ENCODE measurements around the gene USF3.

Gene USF3

DNA sequence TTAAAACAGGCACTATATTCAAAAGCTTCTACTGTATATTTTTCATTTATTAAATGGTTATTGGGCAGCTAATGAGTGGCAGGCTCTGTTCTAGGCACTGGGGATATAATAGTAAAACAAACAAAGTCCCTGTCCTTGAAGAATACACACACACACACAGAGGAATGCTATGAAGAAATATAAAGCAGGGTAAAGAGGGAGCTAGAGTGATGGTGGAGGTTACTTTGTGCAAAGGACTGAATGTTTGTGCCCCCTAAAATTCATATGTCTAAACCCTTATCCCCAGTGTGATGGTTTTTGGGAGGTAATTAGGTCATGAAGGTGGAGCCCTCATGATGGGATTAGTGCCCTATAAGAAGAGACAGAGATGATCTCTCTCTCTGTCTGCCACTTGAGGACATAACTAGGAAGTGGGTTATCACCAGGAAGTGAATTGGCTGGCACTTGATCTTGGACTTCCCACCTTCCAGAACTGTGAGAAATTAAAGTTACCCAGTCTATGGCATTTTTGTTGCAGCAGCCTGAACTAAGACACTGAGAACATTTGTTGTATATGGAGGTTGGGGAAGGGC lies 31.8 kb downstream of the USF3 start:
- Histone ChIP-seq H2AFZ (ENCODE audit: low read depth, low read length, severe bottlenecking) (no peak overlapping the region), H3K9me2 (replicated peaks; ENCODE audit: insufficient read depth, low read length) (no peaks in the 10 kb centered on the region), H3K27me3 (ENCODE audit: low read length) (no peaks in the 10 kb centered on the region), H3K36me3 (ENCODE audit: low read length) (peaks cover 3% of the 10 kb centered on the region; the same call in 1 of the 2 replicates), H3K9ac (ENCODE audit: low read length) (no peak overlapping the region), H3K27ac (ENCODE audit: low read depth, low read length) (no peak overlapping the region), H3K79me2 (ENCODE audit: insufficient read depth, low read length) (no peaks in the 10 kb centered on the region), H4K20me1 (ENCODE audit: low read depth, low read length) (no peaks in the 10 kb centered on the region), H3F3A (ENCODE audit: insufficient read depth) (no peaks in the 10 kb centered on the region), H3K9me3 (ENCODE audit: insufficient read depth, low read length) (no peaks in the 10 kb centered on the region), H3K4me3 (ENCODE audit: insufficient read depth, low read length, poor library complexity, severe bottlenecking) (no peak overlapping the region), H3K4me2 (ENCODE audit: low read depth, low read length, poor library complexity, severe bottlenecking) (no peak overlapping the region)
- TF ChIP-seq CTCF (IDR thresholded peaks at IDR 0.05; ENCODE audit: insufficient read depth, low read length, poor library complexity, severe bottlenecking), result no peak
- no peak for TF ChIP-seq EZH2phosphoT487 (conservative IDR thresholded peaks at IDR 0.05; ENCODE audit: low read length)

DNA sequence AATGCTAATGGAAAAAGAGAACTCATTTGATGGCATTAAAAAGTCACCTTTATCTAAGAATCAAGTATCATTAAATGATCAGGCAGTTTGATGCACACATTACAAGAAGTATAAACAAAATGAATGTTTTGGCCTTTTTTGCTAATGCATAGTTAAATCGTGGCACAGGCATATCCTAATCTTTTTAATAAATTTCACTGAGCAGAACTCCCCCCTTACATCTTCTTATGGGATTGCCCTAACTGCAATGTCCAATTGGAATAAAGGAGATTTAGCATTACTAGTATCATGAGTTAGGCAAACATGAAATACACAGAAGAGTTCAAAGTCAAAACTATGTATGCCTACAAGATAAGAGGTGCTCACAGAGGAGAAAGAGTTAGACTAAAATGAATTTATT lies 32.7 kb downstream of the USF3 start:
- H3K36me3 ChIP-seq (ENCODE audit: low read length), result peaks cover 3% of the 10 kb centered on the region; the same call in 1 of the 2 replicates
- no peak for TF ChIP-seq EZH2phosphoT487 (conservative IDR thresholded peaks at IDR 0.05; ENCODE audit: low read length)
- TF ChIP-seq CTCF (IDR thresholded peaks at IDR 0.05; ENCODE audit: insufficient read depth, low read length, poor library complexity, severe bottlenecking), result no peak
- H2AFZ ChIP-seq (ENCODE audit: low read depth, low read length, severe bottlenecking), result no peak overlapping the region
- no peak overlapping the region for H3K4me2 ChIP-seq (ENCODE audit: low read depth, low read length, poor library complexity, severe bottlenecking)
- no peaks in the 10 kb centered on the region for H3K9me3 ChIP-seq (ENCODE audit: insufficient read depth, low read length)
- no peaks in the 10 kb centered on the region for H3K79me2 ChIP-seq (ENCODE audit: insufficient read depth, low read length)
- no peaks in the 10 kb centered on the region for H4K20me1 ChIP-seq (ENCODE audit: low read depth, low read length)
- H3K27ac ChIP-seq (ENCODE audit: low read depth, low read length), result no peak overlapping the region
- H3K27me3 ChIP-seq (ENCODE audit: low read length), result no peaks in the 10 kb centered on the region
- no peaks in the 10 kb centered on the region for H3F3A ChIP-seq (ENCODE audit: insufficient read depth)
- no peaks in the 10 kb centered on the region for H3K9me2 ChIP-seq (replicated peaks; ENCODE audit: insufficient read depth, low read length)
- no peak overlapping the region for H3K4me3 ChIP-seq (ENCODE audit: insufficient read depth, low read length, poor library complexity, severe bottlenecking)
- no peak overlapping the region for H3K9ac ChIP-seq (ENCODE audit: low read length)

GRCh38 chr3:113663324-113663750 lies 33.1 kb downstream of the USF3 start:
- no peaks in the 10 kb centered on the region for H3K9me3 ChIP-seq (ENCODE audit: insufficient read depth, low read length)
- no peaks in the 10 kb centered on the region for H4K20me1 ChIP-seq (ENCODE audit: low read depth, low read length)
- H3K79me2 ChIP-seq (ENCODE audit: insufficient read depth, low read length), result no peaks in the 10 kb centered on the region
- H3K27me3 ChIP-seq (ENCODE audit: low read length), result no peaks in the 10 kb centered on the region
- H3F3A ChIP-seq (ENCODE audit: insufficient read depth), result no peaks in the 10 kb centered on the region
- no peak overlapping the region for H2AFZ ChIP-seq (ENCODE audit: low read depth, low read length, severe bottlenecking)
- no peak for TF ChIP-seq EZH2phosphoT487 (conservative IDR thresholded peaks at IDR 0.05; ENCODE audit: low read length)
- no peak for TF ChIP-seq CTCF (IDR thresholded peaks at IDR 0.05; ENCODE audit: insufficient read depth, low read length, poor library complexity, severe bottlenecking)
- H3K4me2 ChIP-seq (ENCODE audit: low read depth, low read length, poor library complexity, severe bottlenecking), result no peak overlapping the region
- H3K27ac ChIP-seq (ENCODE audit: low read depth, low read length), result no peak overlapping the region
- no peak overlapping the region for H3K4me3 ChIP-seq (ENCODE audit: insufficient read depth, low read length, poor library complexity, severe bottlenecking)
- H3K9ac ChIP-seq (ENCODE audit: low read length), result no peak overlapping the region
- H3K9me2 ChIP-seq (replicated peaks; ENCODE audit: insufficient read depth, low read length), result no peaks in the 10 kb centered on the region
- peaks cover 3% of the 10 kb centered on the region; the same call in 1 of the 2 replicates for H3K36me3 ChIP-seq (ENCODE audit: low read length)

All from SU-DHL-6 (cell line).